BJ (cell line): ENCODE measurements around the gene SPTA1. TPM values are rescaled to one million over a fixed set of nuclear protein-coding genes. Genes with fewer than 3 reads are reported as not detected.

Source experiments
- CTCF ChIA-PET: fragments of 350-600 bp; formaldehyde crosslinking; extraction: SDS; loops from one replicate; lab custom pipeline; 2021; ENCODE audit warnings: antibody characterized with exemption, inconsistent platforms; lab: Yijun Ruan, JAX
- POLR2A ChIA-PET: fragments of 300-600 bp; sonication (Branson Sonifier 250); formaldehyde crosslinking; extraction: SDS; loops from one replicate; lab custom pipeline; 2021; ENCODE audit warnings: antibody characterized with exemption; lab: Charles Lee
- DNase-seq: peaks from one replicate; pipeline ENCODE4 v3.0.0-alpha.2; 2011; ENCODE audit warnings: low read depth
- H3K27me3 ChIP-seq: 2 replicates; pipeline ENCODE4 v1.6.0; 2011; ENCODE audit warnings: low read length; ENCODE audit not compliant: control insufficient read depth, insufficient read depth
- H3K36me3 ChIP-seq: 2 replicates; pipeline ENCODE4 v1.5.1; 2011; ENCODE audit warnings: low read length; ENCODE audit not compliant: control insufficient read depth, insufficient read depth
- H3K4me3 ChIP-seq: 2 replicates; pipeline ENCODE4 v1.5.1; 2011; ENCODE audit warnings: low read depth, mild to moderate bottlenecking, control low read depth, low read length
- CTCF ChIP-seq: IDR thresholded peaks from 2 replicates; pipeline ENCODE4 v1.5.1; 2011; ENCODE audit warnings: low read depth, mild to moderate bottlenecking, control low read depth, inconsistent platforms, low read length, moderate library complexity; ENCODE audit not compliant: insufficient read depth
- polyA plus RNA-seq: library from polyadenylated mRNA; depleted of rRNA; stranded (reverse); fragments of >200 nt; gene quantifications from 2 replicates; pipeline ENCODE4 v1.2.3, GENCODE V29; 2011

The SPTA1 gene
- polyA plus RNA-seq, 1 experiment, result not detected

- CTCF ChIA-PET, result no interaction called here
- Histone ChIP-seq H3K4me3 (no peak overlapping the region), H3K27me3 (no peaks in the 10 kb centered on the region), H3K36me3 (no peaks in the 10 kb centered on the region)
- DNase-seq, result no peak
- TF ChIP-seq CTCF, result no peak
- POLR2A ChIA-PET, result no interaction called here
These were observed 29.8 kb upstream of the SPTA1 start for GRCh38 chr1:158716335-158716734.

GRCh38 chr1:158714754-158715153, 28.2 kb upstream of the SPTA1 start:
- H3K27me3 ChIP-seq, result no peaks in the 10 kb centered on the region
- ChIA-PET POLR2A (no interaction called here), CTCF (no interaction called here)
- no peak for DNase-seq
- TF ChIP-seq CTCF, result no peak
- H3K36me3 ChIP-seq, result no peaks in the 10 kb centered on the region
- no peak overlapping the region for H3K4me3 ChIP-seq

- TF ChIP-seq CTCF, result no peak
- Histone ChIP-seq H3K4me3 (no peak overlapping the region), H3K36me3 (no peaks in the 10 kb centered on the region), H3K27me3 (no peaks in the 10 kb centered on the region)
- ChIA-PET CTCF (no interaction called here), POLR2A (no interaction called here)
- no peak for DNase-seq
These were observed 24.6 kb upstream of the SPTA1 start for GRCh38 chr1:158711098-158711497.

GRCh38 chr1:158706096-158706495, 19.6 kb upstream of the SPTA1 start:
- Histone ChIP-seq H3K36me3 (no peaks in the 10 kb centered on the region), H3K27me3 (no peaks in the 10 kb centered on the region), H3K4me3 (no peak overlapping the region)
- no peak for DNase-seq
- ChIA-PET POLR2A (no interaction called here), CTCF (no interaction called here)
- no peak for TF ChIP-seq CTCF

- no peak for DNase-seq
- Histone ChIP-seq H3K4me3 (no peak within 1 kb of the TSS), H3K27me3 (no peaks in the 10 kb centered on the region), H3K36me3 (no peaks in the 10 kb centered on the region)
- ChIA-PET POLR2A (no interaction called here), CTCF (no interaction called here)
- TF ChIP-seq CTCF, result no peak
These were observed 14.0 kb upstream of the SPTA1 start, which contains the start of gene OR6K2 for GRCh38 chr1:158700552-158700951. OR6K2 (minus strand) TSS chr1:158700652; CDS start chr1:158700652, 0 bp downstream.
